Osteocyte (in vitro differentiated cells): Measurements from ENCODE around the gene UBE2D1. TPM values are rescaled to one million over a fixed set of nuclear protein-coding genes. Genes with fewer than 3 reads are reported as not detected.
"Not testable (repeated sequence)": the region's sequence is repeated elsewhere in the genome, so short reads cannot be mapped to it uniquely, and the experiment has no call there.

Experiments used
- DNase-seq: peaks from one replicate; pipeline ENCODE4 v3.0.0; 2021; ENCODE audit warnings: mixed read lengths; ENCODE audit not compliant: unreplicated experiment; ENCODE audit errors: extremely low spot score
- H3K27ac Mint-ChIP-seq: one replicate; pipeline ENCODE4 v1.8.0; 2021; ENCODE audit warnings: mild to moderate bottlenecking, mixed read lengths; ENCODE audit not compliant: unreplicated experiment
- H3K27me3 Mint-ChIP-seq: one replicate; pipeline ENCODE4 v1.8.0; 2021; ENCODE audit warnings: mixed read lengths; ENCODE audit not compliant: unreplicated experiment
- H3K36me3 Mint-ChIP-seq: one replicate; pipeline ENCODE4 v1.8.0; 2021; ENCODE audit warnings: mixed read lengths; ENCODE audit not compliant: unreplicated experiment
- H3K4me1 Mint-ChIP-seq: one replicate; pipeline ENCODE4 v1.8.0; 2021; ENCODE audit warnings: mixed read lengths; ENCODE audit not compliant: unreplicated experiment
- H3K4me3 Mint-ChIP-seq: one replicate; pipeline ENCODE4 v1.8.0; 2021; ENCODE audit warnings: mild to moderate bottlenecking, moderate library complexity, mixed read lengths; ENCODE audit not compliant: unreplicated experiment
- H3K9me3 Mint-ChIP-seq: one replicate; pipeline ENCODE4 v1.8.0; 2021; ENCODE audit warnings: mixed read lengths; ENCODE audit not compliant: unreplicated experiment
- total RNA-seq: library from RNA; stranded (reverse); gene quantifications from 2 replicates; pipeline ENCODE4 v1.2.1, GENCODE V29; 2021
- TF ChIP-seq, protein P1 (sequence below): fragments of 200-600 bp; sonication (generic); IDR thresholded peaks from 2 replicates; pipeline ENCODE4 v1.5.0; 2021; ENCODE audit warnings: antibody characterized with exemption, mild to moderate bottlenecking, moderate library complexity

The UBE2D1 gene
- total RNA-seq, 1 donor from 2014 or later: 16.4 TPM

DNA sequence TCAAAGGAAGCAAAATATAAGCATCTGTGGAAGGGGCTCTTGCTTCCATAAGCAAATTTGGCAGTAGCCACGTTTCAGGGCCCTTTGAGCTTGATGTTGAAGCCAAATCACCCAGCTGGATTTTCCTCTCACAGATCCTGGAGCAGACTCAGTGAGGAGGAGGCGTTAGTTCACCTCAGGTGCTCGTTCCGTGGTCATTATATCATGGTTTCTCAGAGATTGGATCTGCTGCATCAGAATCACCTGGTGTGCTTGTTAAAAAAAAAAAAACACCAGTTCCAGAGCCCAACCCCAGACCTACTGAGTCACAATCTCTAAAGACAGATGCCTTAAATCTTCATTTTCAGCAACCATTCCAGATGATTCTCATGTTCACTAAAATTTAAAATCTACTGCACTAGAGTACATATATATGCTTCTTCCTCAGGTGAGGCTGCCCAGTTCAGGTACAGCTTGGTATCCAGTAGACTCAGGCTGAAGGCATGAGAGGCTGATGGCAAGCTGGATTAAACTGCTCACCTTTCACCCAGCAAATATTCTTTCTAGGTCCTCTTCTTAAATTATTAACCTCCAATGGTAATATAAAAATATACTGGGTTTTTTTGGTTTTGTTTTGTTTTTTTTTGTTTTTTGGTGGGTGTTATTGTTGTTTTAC lies 75.3 kb downstream of the UBE2D1 start:
- no peak for DNase-seq
- Mint-ChIP-seq H3K9me3 (no peaks in the 10 kb centered on the region), H3K27ac (no peak overlapping the region), H3K4me1 (peaks cover 23% of the 10 kb centered on the region), H3K4me3 (no peak overlapping the region), H3K27me3 (peaks cover 6% of the 10 kb centered on the region), H3K36me3 (peaks cover 2% of the 10 kb centered on the region)
- TF ChIP-seq, protein P1, sequence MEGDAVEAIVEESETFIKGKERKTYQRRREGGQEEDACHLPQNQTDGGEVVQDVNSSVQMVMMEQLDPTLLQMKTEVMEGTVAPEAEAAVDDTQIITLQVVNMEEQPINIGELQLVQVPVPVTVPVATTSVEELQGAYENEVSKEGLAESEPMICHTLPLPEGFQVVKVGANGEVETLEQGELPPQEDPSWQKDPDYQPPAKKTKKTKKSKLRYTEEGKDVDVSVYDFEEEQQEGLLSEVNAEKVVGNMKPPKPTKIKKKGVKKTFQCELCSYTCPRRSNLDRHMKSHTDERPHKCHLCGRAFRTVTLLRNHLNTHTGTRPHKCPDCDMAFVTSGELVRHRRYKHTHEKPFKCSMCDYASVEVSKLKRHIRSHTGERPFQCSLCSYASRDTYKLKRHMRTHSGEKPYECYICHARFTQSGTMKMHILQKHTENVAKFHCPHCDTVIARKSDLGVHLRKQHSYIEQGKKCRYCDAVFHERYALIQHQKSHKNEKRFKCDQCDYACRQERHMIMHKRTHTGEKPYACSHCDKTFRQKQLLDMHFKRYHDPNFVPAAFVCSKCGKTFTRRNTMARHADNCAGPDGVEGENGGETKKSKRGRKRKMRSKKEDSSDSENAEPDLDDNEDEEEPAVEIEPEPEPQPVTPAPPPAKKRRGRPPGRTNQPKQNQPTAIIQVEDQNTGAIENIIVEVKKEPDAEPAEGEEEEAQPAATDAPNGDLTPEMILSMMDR: no peak

- H3K27ac Mint-ChIP-seq: no peak overlapping the region
- no peaks in the 10 kb centered on the region for H3K9me3 Mint-ChIP-seq
- H3K27me3 Mint-ChIP-seq: peaks cover 6% of the 10 kb centered on the region
- H3K4me1 Mint-ChIP-seq: peaks cover 23% of the 10 kb centered on the region
- TF ChIP-seq, protein P1: peak; percentile 9
- H3K36me3 Mint-ChIP-seq: peaks cover 2% of the 10 kb centered on the region
- no peak for DNase-seq
- H3K4me3 Mint-ChIP-seq: no peak overlapping the region
Observed at GRCh38 chr10:58412502-58412961, 77.7 kb downstream of the UBE2D1 start.

- no peak overlapping the region for H3K27ac Mint-ChIP-seq
- no peaks in the 10 kb centered on the region for H3K9me3 Mint-ChIP-seq
- peaks cover 23% of the 10 kb centered on the region for H3K4me1 Mint-ChIP-seq
- peaks cover 2% of the 10 kb centered on the region for H3K36me3 Mint-ChIP-seq
- TF ChIP-seq, protein P1: peak; percentile 76
- no peak overlapping the region for H3K4me3 Mint-ChIP-seq
- H3K27me3 Mint-ChIP-seq: no peaks in the 10 kb centered on the region
- no peak for DNase-seq
Observed at GRCh38 chr10:58414270-58415041, 79.7 kb downstream of the UBE2D1 start.

GRCh38 chr10:58415757-58416156 lies 81.0 kb downstream of the UBE2D1 start:
- Mint-ChIP-seq H3K27me3 (no peaks in the 10 kb centered on the region), H3K4me1 (peaks cover 23% of the 10 kb centered on the region)
- no peak for DNase-seq

DNA sequence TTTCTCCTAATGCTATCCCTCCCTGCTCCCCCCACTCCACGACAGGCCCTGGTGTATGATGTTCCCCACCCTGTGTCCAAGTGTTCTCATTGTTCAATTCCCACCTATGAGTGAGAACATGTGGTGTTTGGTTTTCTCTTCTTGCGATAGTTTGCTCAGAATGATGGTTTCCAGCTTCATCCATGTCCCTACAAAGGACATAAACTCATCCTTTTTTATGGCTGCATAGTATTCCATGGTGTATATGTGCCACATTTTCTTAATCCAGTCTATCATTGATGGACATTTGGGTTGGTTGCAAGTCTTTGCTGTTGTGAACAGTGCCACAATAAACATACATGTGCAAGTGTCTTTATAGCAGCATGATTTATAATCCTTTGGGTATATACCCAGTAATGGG lies 83.1 kb downstream of the UBE2D1 start:
- not testable (repeated sequence) for DNase-seq, H3K36me3 Mint-ChIP-seq, H3K27ac Mint-ChIP-seq, H3K4me3 Mint-ChIP-seq, H3K27me3 Mint-ChIP-seq
- H3K9me3 Mint-ChIP-seq: peaks cover 13% of the 10 kb centered on the region
- H3K4me1 Mint-ChIP-seq: peaks cover 12% of the 10 kb centered on the region

More at GRCh38 chr10:58415757-58416156, 81.0 kb downstream of the UBE2D1 start:
- Mint-ChIP-seq H3K4me3 (no peak overlapping the region), H3K27ac (no peak overlapping the region), H3K9me3 (no peaks in the 10 kb centered on the region), H3K36me3 (peaks cover 2% of the 10 kb centered on the region)
- TF ChIP-seq, protein P1: no peak

Other genes with a start within 250 kb of the UBE2D1 start
- 5.3 and 5.9 TPM in 2 replicates for gene IPMK, start 67.1 kb upstream of the UBE2D1 start, total RNA-seq
- gene CISD1, start 65.8 kb upstream of the UBE2D1 start, total RNA-seq: 29.9 and 30.5 TPM in 2 replicates
- gene TFAM, start 50.4 kb downstream of the UBE2D1 start, total RNA-seq: 19.6 and 22.3 TPM in 2 replicates
- 39.4 and 41.0 TPM in 2 replicates for gene BICC1, start 177.9 kb downstream of the UBE2D1 start, total RNA-seq